GM12878 (cell line): ENCODE results near the gene SPOP. TPM values are rescaled to one million over a fixed set of nuclear protein-coding genes. Genes with fewer than 3 reads are reported as not detected.
A peak's percentile ranks its signal among the peaks of the same experiment; 100 is the strongest.

Experiments
- ATF7 ChIP-seq: fragments of 450-650 bp; IDR thresholded peaks from 2 replicates; pipeline ENCODE4 v1.6.1; 2016; ENCODE audit warnings: low read depth, mild to moderate bottlenecking
- BMI1 ChIP-seq: fragments of 450-650 bp; IDR thresholded peaks from 2 replicates; pipeline ENCODE4 v1.6.1; 2016; ENCODE audit warnings: mild to moderate bottlenecking, moderate library complexity, borderline replicate concordance
- EP300 ChIP-seq, 2 experiments: fragments of 150-350 bp in 1 of 2; IDR thresholded peaks; 2 replicates each; pipeline ENCODE4 v1.6.1; 2011 to 2012; ENCODE audit warnings: low read depth in 2 of 2, low read length in 2 of 2, borderline replicate concordance in 1 of 2, improper control_type of control experiment in 1 of 2, inconsistent platforms in 1 of 2; ENCODE audit not compliant: control insufficient read depth in 1 of 2
- IRF4 ChIP-seq: IDR thresholded peaks from 2 replicates; pipeline ENCODE4 v1.6.1; 2011; ENCODE audit warnings: low read depth, low read length
- JUND ChIP-seq: IDR thresholded peaks from 2 replicates; pipeline ENCODE4 v1.6.1; 2012; ENCODE audit warnings: low read depth, mild to moderate bottlenecking, low read length, improper control_type of control experiment, moderate library complexity
- KLF5 ChIP-seq: fragments of 450-650 bp; IDR thresholded peaks from 2 replicates; pipeline ENCODE4 v1.6.1; 2014; ENCODE audit warnings: mild to moderate bottlenecking; ENCODE audit not compliant: partially characterized antibody
- NBN ChIP-seq: fragments of 450-650 bp; IDR thresholded peaks from 2 replicates; pipeline ENCODE4 v1.6.1; 2016
- NFIC ChIP-seq: IDR thresholded peaks from 2 replicates; pipeline ENCODE4 v1.6.1; 2012; ENCODE audit warnings: low read depth, mild to moderate bottlenecking, inconsistent platforms, low read length, moderate library complexity
- NFXL1 ChIP-seq: fragments of 450-650 bp; IDR thresholded peaks from 2 replicates; pipeline ENCODE4 v1.6.1; 2017; ENCODE audit warnings: antibody characterized with exemption, mild to moderate bottlenecking, borderline replicate concordance
- RAD21 ChIP-seq: IDR thresholded peaks from 2 replicates; pipeline ENCODE4 v1.6.1; 2011; ENCODE audit warnings: mild to moderate bottlenecking, low read depth, low read length, moderate library complexity; ENCODE audit not compliant: insufficient read depth
- RAD51 ChIP-seq: fragments of 450-650 bp; IDR thresholded peaks from 2 replicates; pipeline ENCODE4 v1.6.1; 2016; ENCODE audit warnings: moderate library complexity, mild to moderate bottlenecking, inconsistent platforms
- RBBP5 ChIP-seq: fragments of 200-600 bp; sonication (generic); conservative IDR thresholded peaks from 2 replicates; pipeline ENCODE4 v1.6.1; 2016
- STAT1 ChIP-seq: fragments of 450-650 bp; conservative IDR thresholded peaks from 2 replicates; pipeline ENCODE4 v1.6.1; 2014; ENCODE audit warnings: antibody characterized with exemption, mild to moderate bottlenecking
- YY1 ChIP-seq: IDR thresholded peaks from 2 replicates; pipeline ENCODE4 v1.6.1; 2011; ENCODE audit warnings: low read depth, mild to moderate bottlenecking, low read length
- ZNF217 ChIP-seq: fragments of 450-650 bp; IDR thresholded peaks from 2 replicates; pipeline ENCODE4 v1.6.1; 2017; ENCODE audit warnings: antibody characterized with exemption, mild to moderate bottlenecking
- ZNF274 ChIP-seq: IDR thresholded peaks from one replicate; pipeline ENCODE4 v1.8.0; 2011; ENCODE audit not compliant: insufficient read length, insufficient read depth
- polyA plus RNA-seq, 11 experiments: library from polyadenylated mRNA; depleted of rRNA in 4 of 11; unstranded in 6 of 11; stranded (reverse) in 5 of 11; fragments of >200 nt; fragmentation: Nextera tagmentation in 4 of 11; fragmentation: Illumina TruSeq in 1 of 11; extraction: Ambion mirVana in 4 of 11; extraction: Trizol in 1 of 11; gene quantifications; 1 replicate in 1 of 11; 2 replicates in 10 of 11; pipeline versions ENCODE4 v1.2.1 to v1.2.3, GENCODE V29; 2011 to 2016; ENCODE audit warnings: inconsistent platforms in 2 of 11, missing spikeins in 2 of 11, low read depth in 1 of 11
- total RNA-seq, 4 experiments: library from RNA; depleted of rRNA in 3 of 4; stranded (reverse); fragments of >200 nt in 3 of 4; fragmentation: Illumina TruSeq in 1 of 4; extraction: Trizol in 1 of 4; gene quantifications; 2 replicates each; pipeline versions ENCODE4 v1.2.1 to v1.2.3, GENCODE V29; 2013 to 2021
- TF ChIP-seq, protein P1 (sequence below): IDR thresholded peaks from 2 replicates; pipeline ENCODE4 v1.6.1; 2012; ENCODE audit warnings: low read depth, low read length, improper control_type of control experiment
- TF ChIP-seq, protein P2 (sequence below): fragments of 450-650 bp; IDR thresholded peaks from 2 replicates; pipeline ENCODE4 v1.6.1; 2016; ENCODE audit warnings: mild to moderate bottlenecking, moderate library complexity, borderline replicate concordance
- TF ChIP-seq, protein P3 (sequence below): IDR thresholded peaks from 2 replicates; pipeline ENCODE4 v1.6.1; 2012; ENCODE audit warnings: mild to moderate bottlenecking, low read depth, low read length

SPOP gene
- total and polyA plus RNA-seq, 10 of the 15 experiments (the other 5 are each of a cell fraction or from before 2014, with no cell fraction given): 35.1 to 80.4 (median 44.7) TPM

DNA sequence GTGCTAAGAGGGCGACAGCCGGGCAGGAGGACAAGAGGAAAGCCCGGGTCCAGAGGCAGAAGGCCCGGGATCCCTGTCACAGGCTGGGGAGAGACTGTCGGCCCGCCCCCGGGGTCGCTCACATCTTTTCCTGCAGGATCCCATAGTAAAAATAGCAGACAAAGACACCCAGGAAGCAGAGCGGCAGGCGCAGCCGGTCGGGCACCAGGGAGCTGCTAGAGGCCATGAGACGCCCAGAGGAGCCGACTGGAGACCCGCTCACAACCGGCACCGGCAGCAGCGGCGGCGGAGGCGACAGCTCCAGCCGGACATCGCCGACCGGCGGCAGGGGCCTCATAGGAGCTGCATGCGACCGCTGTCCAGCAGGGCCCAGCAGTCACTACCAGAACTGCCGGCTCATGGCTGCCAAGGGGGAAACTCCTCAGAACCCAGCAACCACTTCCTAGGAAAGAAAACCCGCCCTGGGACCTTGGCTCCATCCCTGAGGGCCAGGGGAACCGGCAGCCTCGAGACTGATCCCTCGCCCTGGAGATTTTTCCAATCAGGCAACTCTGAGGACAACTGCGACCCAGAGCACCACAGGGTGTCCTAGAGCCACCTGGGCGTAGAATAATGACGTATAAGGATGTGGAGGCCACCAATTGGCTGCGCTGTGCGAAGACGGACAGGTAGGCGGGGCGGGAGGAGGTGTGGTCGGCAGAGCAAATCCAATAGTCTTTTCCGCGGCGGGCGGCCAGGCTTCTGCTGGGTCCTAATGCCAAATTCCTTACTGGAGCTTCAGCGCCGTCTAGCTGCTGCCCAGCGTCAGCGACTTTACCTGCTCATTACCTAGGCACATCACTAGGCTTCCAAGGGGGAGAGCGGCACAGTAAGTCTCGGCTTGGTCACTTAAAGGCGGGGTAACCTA, 30.0 kb upstream of the SPOP start, which contains the start of gene SLC35B1 (continued):
- peak; percentile 99 for TF ChIP-seq NBN
- 0 out of 4 replicates have a peak, but pooled peaks of 1 of the 2 experiments have one; percentile 10 for TF ChIP-seq EP300 (IDR thresholded peaks at IDR 0.05; ENCODE audit: borderline replicate concordance in 1 of 2, control insufficient read depth in 1 of 2, low read depth in 2 of 2, low read length in 2 of 2)
- TF ChIP-seq KLF5: peak; percentile 94
- TF ChIP-seq, protein P1, sequence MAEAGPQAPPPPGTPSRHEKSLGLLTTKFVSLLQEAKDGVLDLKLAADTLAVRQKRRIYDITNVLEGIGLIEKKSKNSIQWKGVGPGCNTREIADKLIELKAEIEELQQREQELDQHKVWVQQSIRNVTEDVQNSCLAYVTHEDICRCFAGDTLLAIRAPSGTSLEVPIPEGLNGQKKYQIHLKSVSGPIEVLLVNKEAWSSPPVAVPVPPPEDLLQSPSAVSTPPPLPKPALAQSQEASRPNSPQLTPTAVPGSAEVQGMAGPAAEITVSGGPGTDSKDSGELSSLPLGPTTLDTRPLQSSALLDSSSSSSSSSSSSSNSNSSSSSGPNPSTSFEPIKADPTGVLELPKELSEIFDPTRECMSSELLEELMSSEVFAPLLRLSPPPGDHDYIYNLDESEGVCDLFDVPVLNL: no peak
- 0 out of 2 replicates have a peak, but pooled peaks have one; percentile 57 for TF ChIP-seq IRF4
- peak; percentile 74; the same call in 1 of the 2 replicates for TF ChIP-seq ZNF217
- no peak; the same call in 1 of the 2 replicates for TF ChIP-seq RBBP5
- TF ChIP-seq, protein P2, sequence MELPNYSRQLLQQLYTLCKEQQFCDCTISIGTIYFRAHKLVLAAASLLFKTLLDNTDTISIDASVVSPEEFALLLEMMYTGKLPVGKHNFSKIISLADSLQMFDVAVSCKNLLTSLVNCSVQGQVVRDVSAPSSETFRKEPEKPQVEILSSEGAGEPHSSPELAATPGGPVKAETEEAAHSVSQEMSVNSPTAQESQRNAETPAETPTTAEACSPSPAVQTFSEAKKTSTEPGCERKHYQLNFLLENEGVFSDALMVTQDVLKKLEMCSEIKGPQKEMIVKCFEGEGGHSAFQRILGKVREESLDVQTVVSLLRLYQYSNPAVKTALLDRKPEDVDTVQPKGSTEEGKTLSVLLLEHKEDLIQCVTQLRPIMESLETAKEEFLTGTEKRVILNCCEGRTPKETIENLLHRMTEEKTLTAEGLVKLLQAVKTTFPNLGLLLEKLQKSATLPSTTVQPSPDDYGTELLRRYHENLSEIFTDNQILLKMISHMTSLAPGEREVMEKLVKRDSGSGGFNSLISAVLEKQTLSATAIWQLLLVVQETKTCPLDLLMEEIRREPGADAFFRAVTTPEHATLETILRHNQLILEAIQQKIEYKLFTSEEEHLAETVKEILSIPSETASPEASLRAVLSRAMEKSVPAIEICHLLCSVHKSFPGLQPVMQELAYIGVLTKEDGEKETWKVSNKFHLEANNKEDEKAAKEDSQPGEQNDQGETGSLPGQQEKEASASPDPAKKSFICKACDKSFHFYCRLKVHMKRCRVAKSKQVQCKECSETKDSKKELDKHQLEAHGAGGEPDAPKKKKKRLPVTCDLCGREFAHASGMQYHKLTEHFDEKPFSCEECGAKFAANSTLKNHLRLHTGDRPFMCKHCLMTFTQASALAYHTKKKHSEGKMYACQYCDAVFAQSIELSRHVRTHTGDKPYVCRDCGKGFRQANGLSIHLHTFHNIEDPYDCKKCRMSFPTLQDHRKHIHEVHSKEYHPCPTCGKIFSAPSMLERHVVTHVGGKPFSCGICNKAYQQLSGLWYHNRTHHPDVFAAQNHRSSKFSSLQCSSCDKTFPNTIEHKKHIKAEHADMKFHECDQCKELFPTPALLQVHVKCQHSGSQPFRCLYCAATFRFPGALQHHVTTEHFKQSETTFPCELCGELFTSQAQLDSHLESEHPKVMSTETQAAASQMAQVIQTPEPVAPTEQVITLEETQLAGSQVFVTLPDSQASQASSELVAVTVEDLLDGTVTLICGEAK: peak; percentile 80
- TF ChIP-seq STAT1: peak; percentile 98; the same call in 1 of the 2 replicates
- TF ChIP-seq ATF7: peak; percentile 93
- no peak; the same call in 1 of the 2 replicates for TF ChIP-seq RAD51
- TF ChIP-seq ZNF274: no peak
- TF ChIP-seq BMI1: no peak
- no peak for TF ChIP-seq JUND
- no peak for TF ChIP-seq NFXL1
- TF ChIP-seq, protein P3, sequence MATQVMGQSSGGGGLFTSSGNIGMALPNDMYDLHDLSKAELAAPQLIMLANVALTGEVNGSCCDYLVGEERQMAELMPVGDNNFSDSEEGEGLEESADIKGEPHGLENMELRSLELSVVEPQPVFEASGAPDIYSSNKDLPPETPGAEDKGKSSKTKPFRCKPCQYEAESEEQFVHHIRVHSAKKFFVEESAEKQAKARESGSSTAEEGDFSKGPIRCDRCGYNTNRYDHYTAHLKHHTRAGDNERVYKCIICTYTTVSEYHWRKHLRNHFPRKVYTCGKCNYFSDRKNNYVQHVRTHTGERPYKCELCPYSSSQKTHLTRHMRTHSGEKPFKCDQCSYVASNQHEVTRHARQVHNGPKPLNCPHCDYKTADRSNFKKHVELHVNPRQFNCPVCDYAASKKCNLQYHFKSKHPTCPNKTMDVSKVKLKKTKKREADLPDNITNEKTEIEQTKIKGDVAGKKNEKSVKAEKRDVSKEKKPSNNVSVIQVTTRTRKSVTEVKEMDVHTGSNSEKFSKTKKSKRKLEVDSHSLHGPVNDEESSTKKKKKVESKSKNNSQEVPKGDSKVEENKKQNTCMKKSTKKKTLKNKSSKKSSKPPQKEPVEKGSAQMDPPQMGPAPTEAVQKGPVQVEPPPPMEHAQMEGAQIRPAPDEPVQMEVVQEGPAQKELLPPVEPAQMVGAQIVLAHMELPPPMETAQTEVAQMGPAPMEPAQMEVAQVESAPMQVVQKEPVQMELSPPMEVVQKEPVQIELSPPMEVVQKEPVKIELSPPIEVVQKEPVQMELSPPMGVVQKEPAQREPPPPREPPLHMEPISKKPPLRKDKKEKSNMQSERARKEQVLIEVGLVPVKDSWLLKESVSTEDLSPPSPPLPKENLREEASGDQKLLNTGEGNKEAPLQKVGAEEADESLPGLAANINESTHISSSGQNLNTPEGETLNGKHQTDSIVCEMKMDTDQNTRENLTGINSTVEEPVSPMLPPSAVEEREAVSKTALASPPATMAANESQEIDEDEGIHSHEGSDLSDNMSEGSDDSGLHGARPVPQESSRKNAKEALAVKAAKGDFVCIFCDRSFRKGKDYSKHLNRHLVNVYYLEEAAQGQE: no peak
- TF ChIP-seq NFIC: peak; percentile 53; the same call in 1 of the 2 replicates
- TF ChIP-seq YY1: peak; percentile 86
- TF ChIP-seq RAD21: peak; percentile 70
